Pancreas (tissue), 10 donors: ENCODE measurements around the gene LRRC18. TPM values are rescaled to one million over a fixed set of nuclear protein-coding genes. Genes with fewer than 3 reads are reported as not detected.

Experiments
- ATAC-seq, 4 donors: fragments of 200-7000 bp; cut with Tn5 transposase; one replicate each; pipeline versions ENCODE4 v1.8.0 to v1.9.1; 2020; ENCODE audit warnings: mild to moderate bottlenecking in 4 of 4, moderate library complexity in 4 of 4
- DNase-seq, 6 donors: peaks; one replicate each; pipeline ENCODE4 v3.0.0-alpha.2; 2020
- FAIRE-seq: peaks from 2 replicates; lab custom pipeline; 2012; peaks lifted over from hg19 to GRCh38; lab: Jason Lieb, UNC
- H3K27ac ChIP-seq, 4 donors: fragments of 200-600 bp; sonication (generic); 1 replicate in 3 of 4; 2 replicates in 1 of 4; pipeline versions ENCODE4 v1.5.0 to v1.8.0; 2020
- H3K27me3 ChIP-seq, 4 donors: fragments of 200-600 bp; one replicate each; pipeline ENCODE4 v1.8.0; 2021
- H3K36me3 ChIP-seq, 3 donors: fragments of 200-600 bp; sonication (generic) in 1 of 3; one replicate each; pipeline versions ENCODE4 v1.5.0 to v1.8.0; 2020 to 2021
- H3K4me1 ChIP-seq, 3 donors: fragments of 200-600 bp; one replicate each; pipeline ENCODE4 v1.8.0; 2021
- H3K4me3 ChIP-seq, 4 donors: fragments of 200-600 bp; sonication (generic) in 2 of 4; one replicate each; pipeline versions ENCODE4 v1.5.0 to v1.8.0; 2020 to 2021
- H3K9me3 ChIP-seq, 4 donors: fragments of 200-600 bp; one replicate each; pipeline ENCODE4 v1.8.0; 2021
- WGBS, 2 donors: extraction: QIAGEN DNeasy Blood & Tissue Kit; methylation state at CpG; one replicate each; pipeline ENCODE4 v1.1.7; 2013; 5-methylcytosine and 5-hydroxymethylcytosine counted together
- intact Hi-C, 3 donors: fragments of 100-400 bp; cut with DNase I; formaldehyde crosslinking; loops; one replicate each; pipeline versions ENCODE4 v1.11.1 to v1.14.2; 2022
- polyA plus RNA-seq, 2 donors: library from polyadenylated mRNA; stranded (reverse); fragments of 200-250 nt; gene quantifications; one replicate each; pipeline ENCODE4 v1.2.3, GENCODE V29; 2013
- total RNA-seq, 6 donors: library from RNA; stranded (reverse); fragmentation: NEBNext Ultra II Directional in 4 of 6; extraction: Animal tissue kit (Norgen Biotek cat#: 25700) in 4 of 6; gene quantifications; one replicate each; pipeline versions ENCODE4 v1.2.1 to v1.2.4, GENCODE V29; 2021 to 2023
- TF ChIP-seq, protein P1 (sequence below), 4 donors: fragments of 200-600 bp; sonication (generic) in 3 of 4; IDR thresholded peaks; one replicate each; pipeline versions ENCODE4 v1.5.0 to v1.8.0; 2021; ENCODE audit warnings: antibody characterized with exemption in 4 of 4
- donor health status: healthy with polysubstance abuse.
- donor health status: DM: no; HTN: no; CAD: no; lungs with moderate emphysema.
- donor health status: DM: no; HTN: no; CAD: no.
- donor health status: control.
- donor health status: control.
- donor health status: Bipolar disorder and iron deficiency.
- donor health status: DM: yes; HTN: yes; CAD: no.
- donor health status: DM: no; HTN: no; CAD: no.
- donor health status: DM: no; HTN: no; CAD: no.
- donor health status: DM: yes; HTN: yes; CAD: no.

Gene LRRC18
- total and polyA plus RNA-seq, 8 donors, result not detected

DNA sequence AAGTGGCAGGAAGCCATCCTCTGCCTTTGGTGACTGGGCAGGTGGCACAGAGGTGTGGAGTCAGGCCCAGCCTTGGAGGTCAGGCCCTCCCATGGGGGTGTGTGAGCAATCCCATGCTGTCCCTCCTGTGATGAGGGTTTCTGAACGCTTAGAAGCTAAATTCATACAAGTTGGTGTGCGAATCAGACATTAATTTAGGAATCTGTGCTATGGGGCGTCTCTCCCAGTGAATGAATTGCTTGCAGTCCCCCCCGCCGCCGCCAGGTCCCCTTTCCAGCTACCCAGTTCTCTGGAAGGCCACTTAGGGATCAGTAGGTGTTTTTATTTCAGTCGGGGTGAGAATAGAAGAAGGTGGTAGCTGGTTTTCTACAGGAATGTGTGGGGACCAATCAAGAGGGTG, 37.5 kb downstream of the LRRC18 start:
- WGBS, 2 donors, result 73 to 84% methylated on average over 7 of the region's 7 CpGs
- Histone ChIP-seq H3K4me3 (no peak overlapping the region), H3K36me3 (no peaks in the 10 kb centered on the region), H3K27ac (no peak overlapping the region), H3K27me3 (no peaks in the 10 kb centered on the region), H3K9me3 (no peaks in the 10 kb centered on the region), H3K4me1 (no peaks in the 10 kb centered on the region)
- TF ChIP-seq, protein P1, sequence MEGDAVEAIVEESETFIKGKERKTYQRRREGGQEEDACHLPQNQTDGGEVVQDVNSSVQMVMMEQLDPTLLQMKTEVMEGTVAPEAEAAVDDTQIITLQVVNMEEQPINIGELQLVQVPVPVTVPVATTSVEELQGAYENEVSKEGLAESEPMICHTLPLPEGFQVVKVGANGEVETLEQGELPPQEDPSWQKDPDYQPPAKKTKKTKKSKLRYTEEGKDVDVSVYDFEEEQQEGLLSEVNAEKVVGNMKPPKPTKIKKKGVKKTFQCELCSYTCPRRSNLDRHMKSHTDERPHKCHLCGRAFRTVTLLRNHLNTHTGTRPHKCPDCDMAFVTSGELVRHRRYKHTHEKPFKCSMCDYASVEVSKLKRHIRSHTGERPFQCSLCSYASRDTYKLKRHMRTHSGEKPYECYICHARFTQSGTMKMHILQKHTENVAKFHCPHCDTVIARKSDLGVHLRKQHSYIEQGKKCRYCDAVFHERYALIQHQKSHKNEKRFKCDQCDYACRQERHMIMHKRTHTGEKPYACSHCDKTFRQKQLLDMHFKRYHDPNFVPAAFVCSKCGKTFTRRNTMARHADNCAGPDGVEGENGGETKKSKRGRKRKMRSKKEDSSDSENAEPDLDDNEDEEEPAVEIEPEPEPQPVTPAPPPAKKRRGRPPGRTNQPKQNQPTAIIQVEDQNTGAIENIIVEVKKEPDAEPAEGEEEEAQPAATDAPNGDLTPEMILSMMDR (IDR thresholded peaks at IDR 0.05), result no peak
- DNase-seq (no peak), ATAC-seq (no peak), FAIRE-seq (no peak)
- intact Hi-C loops, result no loop called here

DNA sequence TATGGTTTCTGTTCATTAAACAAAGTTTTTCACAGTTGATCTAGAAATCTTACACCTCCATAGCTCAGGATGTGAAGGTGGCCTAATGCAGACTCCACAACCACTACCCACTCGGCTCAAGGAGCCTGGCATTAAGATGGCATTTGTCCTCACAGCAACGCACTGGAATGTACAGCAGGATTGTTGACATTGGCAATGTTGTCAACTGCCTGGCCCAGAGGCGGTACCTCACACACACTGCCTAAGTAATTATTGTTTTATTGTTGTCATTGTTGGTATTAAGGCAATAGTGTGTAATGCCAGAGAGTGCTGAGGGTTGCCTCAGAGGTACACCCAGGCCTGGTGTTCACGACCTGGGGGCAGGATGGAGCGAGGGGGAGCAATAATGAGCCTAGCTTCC, 38.3 kb downstream of the LRRC18 start:
- H3K27me3 ChIP-seq, result no peaks in the 10 kb centered on the region
- FAIRE-seq (no peak), DNase-seq (no peak), ATAC-seq (no peak)
- TF ChIP-seq, protein P1 (IDR thresholded peaks at IDR 0.05), result no peak
- H3K27ac ChIP-seq, result no peak overlapping the region
- H3K4me1 ChIP-seq, result no peaks in the 10 kb centered on the region
- H3K4me3 ChIP-seq, result no peak overlapping the region
- intact Hi-C loops, result no loop called here
- no peaks in the 10 kb centered on the region for H3K9me3 ChIP-seq
- H3K36me3 ChIP-seq, result no peaks in the 10 kb centered on the region
- 51 to 53% methylated on average over 5 of the region's 5 CpGs for WGBS, 2 donors

DNA sequence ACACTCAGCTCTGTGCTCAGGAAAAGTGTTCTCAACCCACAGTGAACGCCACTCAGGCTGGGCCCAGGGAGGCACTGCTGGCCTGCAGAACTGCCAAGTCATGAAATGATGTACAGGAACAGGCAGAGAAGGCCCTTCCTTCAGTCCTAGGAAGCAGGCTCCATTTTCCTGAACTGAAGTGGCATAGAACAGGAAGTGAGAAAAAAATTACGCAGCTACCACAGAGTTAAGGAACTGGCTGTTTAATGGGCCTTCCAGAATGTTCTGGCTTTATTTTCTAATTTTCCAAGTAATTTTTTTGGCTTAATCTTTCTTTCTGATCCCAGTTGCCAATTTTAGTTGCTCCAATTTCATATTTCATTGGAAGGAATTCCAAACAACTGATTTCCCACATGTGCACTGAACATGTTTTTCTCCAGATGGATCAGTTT, 39.3 kb downstream of the LRRC18 start:
- Histone ChIP-seq H3K4me1 (no peaks in the 10 kb centered on the region), H3K9me3 (no peaks in the 10 kb centered on the region), H3K27ac (no peak overlapping the region), H3K27me3 (no peaks in the 10 kb centered on the region), H3K36me3 (no peaks in the 10 kb centered on the region), H3K4me3 (no peak overlapping the region)
- WGBS, 2 donors, result 78 to 80% methylated on average over 2 of the region's 2 CpGs
- DNase-seq (no peak), FAIRE-seq (no peak), ATAC-seq (peak in 2 of 4 donors; percentile 30 to 45)
- intact Hi-C loops, result no loop called here
- TF ChIP-seq, protein P1 (IDR thresholded peaks at IDR 0.05), result no peak

DNA sequence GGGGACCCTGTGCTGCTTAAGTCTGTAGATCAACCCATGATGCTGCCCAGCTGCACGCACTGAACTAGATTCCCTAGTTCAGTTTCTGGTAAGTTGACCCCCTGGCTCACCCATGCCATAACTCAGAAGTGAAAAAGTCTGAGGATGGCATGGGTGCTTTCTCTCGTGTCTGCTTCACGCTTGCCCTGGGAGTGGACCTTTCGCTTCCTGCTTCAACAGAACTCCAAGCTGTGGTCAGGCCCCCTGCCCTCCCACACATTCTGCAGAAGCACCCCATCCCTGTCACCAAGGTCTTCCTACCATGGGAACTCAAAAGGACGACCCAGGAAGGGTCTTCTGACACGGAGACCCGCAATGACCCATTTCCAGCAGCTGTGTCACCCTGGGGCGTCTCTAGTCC, 39.9 kb downstream of the LRRC18 start:
- Histone ChIP-seq H3K36me3 (no peaks in the 10 kb centered on the region), H3K4me3 (no peak overlapping the region), H3K9me3 (no peaks in the 10 kb centered on the region), H3K27me3 (no peaks in the 10 kb centered on the region), H3K4me1 (no peaks in the 10 kb centered on the region), H3K27ac (no peak overlapping the region)
- FAIRE-seq (no peak), DNase-seq (no peak), ATAC-seq (no peak)
- TF ChIP-seq, protein P1 (IDR thresholded peaks at IDR 0.05), result no peak
- WGBS, 2 donors, result 73 to 79% methylated on average over 8 of the region's 8 CpGs
- intact Hi-C loops, result no loop called here

DNA sequence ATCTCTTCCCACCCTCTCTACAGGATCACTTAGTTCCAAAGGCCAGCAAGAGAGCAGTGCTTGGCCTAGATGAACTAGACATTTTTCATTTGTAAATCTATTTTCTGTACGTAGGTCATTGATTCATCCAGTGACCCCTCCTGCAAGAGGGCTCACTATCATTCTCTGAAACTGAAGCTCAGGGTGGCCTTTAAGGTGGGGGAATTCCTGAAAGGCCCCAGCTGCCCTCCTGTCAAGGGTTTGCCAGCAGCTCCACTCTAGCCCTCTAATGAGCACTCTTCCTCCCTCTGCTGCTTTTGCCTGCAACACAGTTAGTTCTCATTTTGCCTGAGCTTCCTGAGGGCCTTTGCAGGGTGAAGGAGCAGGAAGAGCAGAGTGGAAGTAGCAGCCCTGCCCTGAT, 41.2 kb downstream of the LRRC18 start:
- Histone ChIP-seq H3K9me3 (no peaks in the 10 kb centered on the region), H3K4me3 (no peak overlapping the region), H3K27ac (no peak overlapping the region), H3K27me3 (no peaks in the 10 kb centered on the region), H3K4me1 (no peaks in the 10 kb centered on the region), H3K36me3 (no peaks in the 10 kb centered on the region)
- intact Hi-C loops, result no loop called here
- 70 to 81% methylated on average over 1 of the region's 1 CpG for WGBS, 2 donors
- ATAC-seq (no peak), FAIRE-seq (no peak), DNase-seq (no peak)
- TF ChIP-seq, protein P1 (IDR thresholded peaks at IDR 0.05), result no peak
